ENCODE results near the gene ATRN.

DNA sequence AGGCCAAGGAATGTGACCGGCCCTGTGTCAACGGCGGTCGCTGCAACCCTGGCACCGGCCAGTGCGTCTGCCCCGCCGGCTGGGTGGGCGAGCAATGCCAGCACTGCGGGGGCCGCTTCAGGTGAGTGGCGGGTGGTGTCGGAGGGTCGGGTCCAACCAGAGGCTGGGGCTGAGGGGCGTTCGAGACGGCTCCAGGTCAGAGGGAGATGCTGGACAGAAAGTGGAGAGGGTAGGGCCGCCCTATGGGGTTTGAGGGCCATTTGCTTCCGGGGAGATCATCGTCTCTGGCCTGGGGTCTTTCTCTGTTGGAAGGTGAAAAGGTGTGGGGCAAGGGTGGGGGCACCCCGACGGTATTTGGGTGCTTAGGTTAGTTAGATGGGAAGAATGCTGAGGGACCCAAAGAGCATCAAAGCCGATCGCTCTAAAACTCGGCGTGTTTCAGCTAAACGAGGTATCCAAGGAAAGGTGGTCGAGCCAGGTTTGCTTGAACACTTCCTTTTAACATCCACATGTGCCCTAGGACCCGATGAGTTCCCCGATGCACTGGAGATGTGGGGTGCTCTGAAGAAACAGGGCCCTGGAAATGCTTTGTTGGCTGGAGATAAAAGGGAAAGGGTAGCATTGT lies 691 bp downstream of the ATRN start:
- TF ChIP-seq, protein P1, sequence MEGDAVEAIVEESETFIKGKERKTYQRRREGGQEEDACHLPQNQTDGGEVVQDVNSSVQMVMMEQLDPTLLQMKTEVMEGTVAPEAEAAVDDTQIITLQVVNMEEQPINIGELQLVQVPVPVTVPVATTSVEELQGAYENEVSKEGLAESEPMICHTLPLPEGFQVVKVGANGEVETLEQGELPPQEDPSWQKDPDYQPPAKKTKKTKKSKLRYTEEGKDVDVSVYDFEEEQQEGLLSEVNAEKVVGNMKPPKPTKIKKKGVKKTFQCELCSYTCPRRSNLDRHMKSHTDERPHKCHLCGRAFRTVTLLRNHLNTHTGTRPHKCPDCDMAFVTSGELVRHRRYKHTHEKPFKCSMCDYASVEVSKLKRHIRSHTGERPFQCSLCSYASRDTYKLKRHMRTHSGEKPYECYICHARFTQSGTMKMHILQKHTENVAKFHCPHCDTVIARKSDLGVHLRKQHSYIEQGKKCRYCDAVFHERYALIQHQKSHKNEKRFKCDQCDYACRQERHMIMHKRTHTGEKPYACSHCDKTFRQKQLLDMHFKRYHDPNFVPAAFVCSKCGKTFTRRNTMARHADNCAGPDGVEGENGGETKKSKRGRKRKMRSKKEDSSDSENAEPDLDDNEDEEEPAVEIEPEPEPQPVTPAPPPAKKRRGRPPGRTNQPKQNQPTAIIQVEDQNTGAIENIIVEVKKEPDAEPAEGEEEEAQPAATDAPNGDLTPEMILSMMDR (IDR thresholded peaks at IDR 0.05): no peak
- TF ChIP-seq POLR2A (IDR thresholded peaks at IDR 0.05): no peak

Data from tibial nerve (tissue), 3 donors.